Uterus (tissue), 4 donors: ENCODE results near the gene KCNJ10. TPM values are rescaled to one million over a fixed set of nuclear protein-coding genes. Genes with fewer than 3 reads are reported as not detected.

Experiments used
- DNase-seq, 2 donors: peaks; one replicate each; pipeline ENCODE4 v3.0.0-alpha.2; 2019 to 2020
- H3K27ac ChIP-seq, 2 donors: fragments of 200-600 bp; sonication (generic); 1 replicate in 1 of 2; 2 replicates in 1 of 2; pipeline ENCODE4 v1.5.1; 2016 to 2018
- H3K27me3 ChIP-seq, 2 donors: fragments of 200-600 bp; sonication (generic); one replicate each; pipeline ENCODE4 v1.5.1; 2018 to 2019; ENCODE audit warnings: control low read depth in 1 of 2
- H3K36me3 ChIP-seq, 2 donors: fragments of 200-600 bp; sonication (generic); one replicate each; pipeline ENCODE4 v1.5.1; 2019; ENCODE audit warnings: control low read depth in 1 of 2
- H3K4me1 ChIP-seq, 2 donors: fragments of 200-600 bp; sonication (generic); one replicate each; pipeline ENCODE4 v1.5.1; 2018 to 2019; ENCODE audit warnings: control low read depth in 1 of 2
- H3K4me3 ChIP-seq, 2 donors: fragments of 200-600 bp; sonication (generic); 1 replicate in 1 of 2; 2 replicates in 1 of 2; pipeline ENCODE4 v1.5.1; 2018 to 2019; ENCODE audit warnings: mild to moderate bottlenecking in 1 of 2
- H3K9me3 ChIP-seq, 2 donors: fragments of 200-600 bp; sonication (generic); one replicate each; pipeline ENCODE4 v1.5.1; 2019; ENCODE audit warnings: control low read depth in 1 of 2
- POLR2A ChIP-seq, 2 donors: fragments of 450-650 bp; IDR thresholded peaks; one replicate each; pipeline ENCODE4 v1.6.1; 2016; ENCODE audit warnings: antibody characterized with exemption in 2 of 2, mild to moderate bottlenecking in 1 of 2, moderate library complexity in 1 of 2
- intact Hi-C: fragments of 100-400 bp; cut with DNase I; formaldehyde crosslinking; loops from one replicate; pipeline ENCODE4 v1.15.1; 2023; ENCODE audit warnings: low total_unique reads
- total RNA-seq, 4 donors: library from RNA; depleted of rRNA in 3 of 4; stranded (reverse); fragments of >200 nt in 3 of 4; gene quantifications; one replicate each; pipeline versions ENCODE4 v1.1.0 to v1.2.4, GENCODE V29; 2014 to 2023
- TF ChIP-seq, protein P1 (sequence below), 4 experiments: fragments of 200-600 bp in 2 of 4; fragments of 450-650 bp in 2 of 4; sonication (generic) in 2 of 4; IDR thresholded peaks; one replicate each; pipeline ENCODE4 v1.5.1; 2016 to 2019; ENCODE audit warnings: antibody characterized with exemption in 4 of 4, mild to moderate bottlenecking in 2 of 4, moderate library complexity in 1 of 4
- donor health status: DM: yes; HTN: yes; CAD: no.

KCNJ10 gene
- total RNA-seq, 4 donors from 2014 or later: 0.58 TPM; not detected in 3

DNA sequence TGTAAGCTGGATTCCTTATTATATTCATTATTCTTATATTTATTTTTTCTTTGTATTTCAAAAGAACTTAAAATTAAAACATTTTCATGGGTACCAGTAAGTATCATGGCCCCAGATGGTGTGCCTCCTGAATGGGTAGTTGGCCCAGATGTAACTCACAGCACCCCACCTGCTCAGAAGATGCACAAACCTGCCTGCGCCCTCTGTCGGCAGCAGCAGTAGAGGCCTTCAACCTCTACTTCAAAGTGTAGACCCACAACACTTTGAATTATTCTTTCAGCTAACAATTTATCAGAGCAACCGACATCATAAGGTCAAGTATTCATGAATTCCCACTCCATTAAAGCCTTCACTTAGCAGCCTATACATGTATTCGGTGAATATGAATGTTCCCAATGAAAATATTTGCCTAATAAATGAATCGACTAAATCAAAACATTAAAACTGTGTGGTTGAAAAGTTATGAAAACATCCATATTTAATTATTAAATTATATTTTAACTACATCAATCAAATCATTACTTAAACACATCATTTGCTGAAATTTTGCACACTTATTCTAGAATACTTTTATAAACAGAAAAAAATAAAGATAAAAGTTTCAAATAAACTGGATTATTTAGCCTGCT, 63.5 kb downstream of the KCNJ10 start:
- no peaks in the 10 kb centered on the region for H3K27me3 ChIP-seq
- no peak overlapping the region for H3K27ac ChIP-seq
- no peaks in the 10 kb centered on the region for H3K36me3 ChIP-seq
- H3K9me3 ChIP-seq: no peaks in the 10 kb centered on the region
- intact Hi-C loops: no loop called here
- TF ChIP-seq, protein P1, sequence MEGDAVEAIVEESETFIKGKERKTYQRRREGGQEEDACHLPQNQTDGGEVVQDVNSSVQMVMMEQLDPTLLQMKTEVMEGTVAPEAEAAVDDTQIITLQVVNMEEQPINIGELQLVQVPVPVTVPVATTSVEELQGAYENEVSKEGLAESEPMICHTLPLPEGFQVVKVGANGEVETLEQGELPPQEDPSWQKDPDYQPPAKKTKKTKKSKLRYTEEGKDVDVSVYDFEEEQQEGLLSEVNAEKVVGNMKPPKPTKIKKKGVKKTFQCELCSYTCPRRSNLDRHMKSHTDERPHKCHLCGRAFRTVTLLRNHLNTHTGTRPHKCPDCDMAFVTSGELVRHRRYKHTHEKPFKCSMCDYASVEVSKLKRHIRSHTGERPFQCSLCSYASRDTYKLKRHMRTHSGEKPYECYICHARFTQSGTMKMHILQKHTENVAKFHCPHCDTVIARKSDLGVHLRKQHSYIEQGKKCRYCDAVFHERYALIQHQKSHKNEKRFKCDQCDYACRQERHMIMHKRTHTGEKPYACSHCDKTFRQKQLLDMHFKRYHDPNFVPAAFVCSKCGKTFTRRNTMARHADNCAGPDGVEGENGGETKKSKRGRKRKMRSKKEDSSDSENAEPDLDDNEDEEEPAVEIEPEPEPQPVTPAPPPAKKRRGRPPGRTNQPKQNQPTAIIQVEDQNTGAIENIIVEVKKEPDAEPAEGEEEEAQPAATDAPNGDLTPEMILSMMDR (IDR thresholded peaks at IDR 0.05): peak; percentile 41 to 59 (median 54)
- no peak for TF ChIP-seq POLR2A (IDR thresholded peaks at IDR 0.05)
- peak in 1 of 2 donors; percentile 35 for DNase-seq
- no peak overlapping the region for H3K4me3 ChIP-seq
- H3K4me1 ChIP-seq: no peaks in the 10 kb centered on the region

DNA sequence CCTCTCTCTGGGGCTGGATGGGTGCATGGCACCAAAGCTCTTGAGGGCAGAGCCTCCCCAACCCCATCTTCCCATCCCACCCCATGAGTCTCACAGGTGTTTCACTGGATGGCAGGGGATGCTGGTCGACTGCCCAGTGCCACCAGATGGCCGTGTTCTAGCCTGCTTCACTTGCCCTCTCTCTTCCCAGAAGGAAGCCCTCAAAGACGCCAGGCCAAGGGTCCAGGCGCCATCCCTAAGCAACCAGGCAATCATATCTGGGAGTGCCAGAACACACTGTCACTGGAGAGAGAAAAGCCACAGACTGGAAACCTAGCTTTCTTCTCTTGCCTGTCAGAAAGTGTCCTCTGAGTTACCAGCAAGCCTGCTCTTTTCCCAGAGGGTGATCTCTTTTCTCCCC, 64.9 kb downstream of the KCNJ10 start:
- Histone ChIP-seq H3K4me3 (no peak overlapping the region), H3K4me1 (no peaks in the 10 kb centered on the region), H3K27me3 (no peaks in the 10 kb centered on the region), H3K9me3 (no peaks in the 10 kb centered on the region), H3K36me3 (no peaks in the 10 kb centered on the region), H3K27ac (no peak overlapping the region)
- TF ChIP-seq, protein P1 (IDR thresholded peaks at IDR 0.05): no peak
- no peak for TF ChIP-seq POLR2A (IDR thresholded peaks at IDR 0.05)
- DNase-seq: no peak
- intact Hi-C loops: no loop called here

DNA sequence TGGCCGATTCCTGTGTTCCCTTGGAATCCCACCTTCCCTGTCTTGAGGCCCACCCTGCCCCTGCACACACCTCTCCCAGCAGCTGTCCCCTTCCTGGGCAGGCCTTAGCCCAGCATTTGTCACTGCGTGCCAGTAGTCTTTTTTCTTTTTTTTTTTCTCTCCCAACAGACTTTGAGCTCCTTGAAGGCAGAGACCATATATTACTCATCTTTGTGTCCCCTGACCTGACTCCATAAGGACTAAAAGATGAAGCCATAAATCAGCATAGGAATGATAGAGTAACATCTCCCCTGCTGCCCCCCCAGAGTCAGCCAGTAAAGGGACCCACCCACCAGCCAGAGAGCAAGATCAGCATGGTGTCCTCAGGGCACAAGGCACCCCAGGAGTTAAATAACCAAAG, 65.5 kb downstream of the KCNJ10 start:
- H3K4me3 ChIP-seq: no peak overlapping the region
- no peaks in the 10 kb centered on the region for H3K4me1 ChIP-seq
- H3K36me3 ChIP-seq: no peaks in the 10 kb centered on the region
- intact Hi-C loops: no loop called here
- H3K27me3 ChIP-seq: no peaks in the 10 kb centered on the region
- H3K9me3 ChIP-seq: no peaks in the 10 kb centered on the region
- H3K27ac ChIP-seq: no peak overlapping the region
- no peak for TF ChIP-seq POLR2A (IDR thresholded peaks at IDR 0.05)
- TF ChIP-seq, protein P1 (IDR thresholded peaks at IDR 0.05): no peak
- no peak for DNase-seq

DNA sequence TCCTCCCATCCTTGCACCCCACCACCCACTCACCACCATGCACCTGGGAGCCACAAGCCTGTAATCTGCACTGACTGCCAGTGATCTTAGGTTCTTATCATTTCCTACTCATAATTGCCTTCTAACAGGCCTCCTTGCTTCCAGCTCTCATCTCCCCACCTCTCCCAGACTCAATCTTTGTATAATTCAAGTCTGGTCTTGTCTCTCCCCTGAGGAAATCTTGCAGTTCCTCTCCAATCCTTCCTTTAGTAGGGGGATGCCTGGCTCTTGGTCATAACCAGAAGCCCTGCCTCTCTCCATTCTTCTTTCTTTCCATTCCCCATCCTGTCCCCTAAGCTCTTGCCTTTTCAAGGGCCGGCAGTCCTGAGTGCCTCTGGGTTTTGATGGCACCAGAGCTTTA, 66.0 kb downstream of the KCNJ10 start:
- intact Hi-C loops: no loop called here
- no peak for TF ChIP-seq POLR2A (IDR thresholded peaks at IDR 0.05)
- TF ChIP-seq, protein P1 (IDR thresholded peaks at IDR 0.05): no peak
- H3K4me3 ChIP-seq: no peak overlapping the region

DNA sequence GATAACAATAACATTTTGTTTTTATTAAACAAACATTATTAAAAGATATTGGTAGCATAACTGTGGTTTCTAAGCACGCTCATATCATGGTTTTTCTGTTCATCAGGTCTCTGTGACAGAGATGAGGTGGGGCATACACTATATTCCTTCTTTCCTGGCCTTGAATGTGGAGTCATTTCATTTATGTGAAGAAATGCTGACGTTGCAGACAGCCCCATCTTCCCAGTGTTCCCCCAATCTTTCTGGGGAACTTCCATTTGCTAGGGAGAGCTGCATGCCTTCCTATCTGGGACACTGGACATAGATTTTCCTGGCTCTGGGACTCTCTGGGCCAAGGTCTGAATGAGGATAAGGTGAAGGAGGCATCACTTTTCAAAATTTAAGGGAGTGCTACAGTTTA, 68.5 kb downstream of the KCNJ10 start:
- Histone ChIP-seq H3K4me1 (no peaks in the 10 kb centered on the region), H3K27me3 (no peaks in the 10 kb centered on the region), H3K36me3 (no peaks in the 10 kb centered on the region), H3K27ac (no peak overlapping the region), H3K9me3 (no peaks in the 10 kb centered on the region), H3K4me3 (no peak overlapping the region)
- intact Hi-C loops: no loop called here
- no peak for DNase-seq
- TF ChIP-seq POLR2A (IDR thresholded peaks at IDR 0.05): no peak
- TF ChIP-seq, protein P1 (IDR thresholded peaks at IDR 0.05): no peak

More for the DNA sequence above, 66.0 kb downstream of the KCNJ10 start:
- no peak overlapping the region for H3K27ac ChIP-seq
- no peaks in the 10 kb centered on the region for H3K4me1 ChIP-seq
- H3K36me3 ChIP-seq: no peaks in the 10 kb centered on the region
- no peak for DNase-seq
- H3K9me3 ChIP-seq: no peaks in the 10 kb centered on the region
- H3K27me3 ChIP-seq: no peaks in the 10 kb centered on the region
